Pancreas (tissue), 10 donors: ENCODE measurements around the gene PPIF. TPM values are rescaled to one million over a fixed set of nuclear protein-coding genes. Genes with fewer than 3 reads are reported as not detected.

Experiments
- ATAC-seq, 4 donors: fragments of 200-7000 bp; cut with Tn5 transposase; one replicate each; pipeline versions ENCODE4 v1.8.0 to v1.9.1; 2020; ENCODE audit warnings: mild to moderate bottlenecking in 4 of 4, moderate library complexity in 4 of 4
- DNase-seq, 6 donors: peaks; one replicate each; pipeline ENCODE4 v3.0.0-alpha.2; 2020
- FAIRE-seq: peaks from 2 replicates; lab custom pipeline; 2012; peaks lifted over from hg19 to GRCh38; lab: Jason Lieb, UNC
- H3K27ac ChIP-seq, 4 donors: fragments of 200-600 bp; sonication (generic); 1 replicate in 3 of 4; 2 replicates in 1 of 4; pipeline versions ENCODE4 v1.5.0 to v1.8.0; 2020
- H3K27me3 ChIP-seq, 4 donors: fragments of 200-600 bp; one replicate each; pipeline ENCODE4 v1.8.0; 2021
- H3K36me3 ChIP-seq, 3 donors: fragments of 200-600 bp; sonication (generic) in 1 of 3; one replicate each; pipeline versions ENCODE4 v1.5.0 to v1.8.0; 2020 to 2021
- H3K4me1 ChIP-seq, 3 donors: fragments of 200-600 bp; one replicate each; pipeline ENCODE4 v1.8.0; 2021
- H3K4me3 ChIP-seq, 4 donors: fragments of 200-600 bp; sonication (generic) in 2 of 4; one replicate each; pipeline versions ENCODE4 v1.5.0 to v1.8.0; 2020 to 2021
- H3K9me3 ChIP-seq, 4 donors: fragments of 200-600 bp; one replicate each; pipeline ENCODE4 v1.8.0; 2021
- WGBS, 2 donors: extraction: QIAGEN DNeasy Blood & Tissue Kit; methylation state at CpG; one replicate each; pipeline ENCODE4 v1.1.7; 2013; 5-methylcytosine and 5-hydroxymethylcytosine counted together
- intact Hi-C, 3 donors: fragments of 100-400 bp; cut with DNase I; formaldehyde crosslinking; loops; one replicate each; pipeline versions ENCODE4 v1.11.1 to v1.14.2; 2022
- polyA plus RNA-seq, 2 donors: library from polyadenylated mRNA; stranded (reverse); fragments of 200-250 nt; gene quantifications; one replicate each; pipeline ENCODE4 v1.2.3, GENCODE V29; 2013
- total RNA-seq, 6 donors: library from RNA; stranded (reverse); fragmentation: NEBNext Ultra II Directional in 4 of 6; extraction: Animal tissue kit (Norgen Biotek cat#: 25700) in 4 of 6; gene quantifications; one replicate each; pipeline versions ENCODE4 v1.2.1 to v1.2.4, GENCODE V29; 2021 to 2023
- TF ChIP-seq, protein P1 (sequence below), 4 donors: fragments of 200-600 bp; sonication (generic) in 3 of 4; IDR thresholded peaks; one replicate each; pipeline versions ENCODE4 v1.5.0 to v1.8.0; 2021; ENCODE audit warnings: antibody characterized with exemption in 4 of 4
- donor health status: healthy with polysubstance abuse.
- donor health status: DM: no; HTN: no; CAD: no; lungs with moderate emphysema.
- donor health status: DM: no; HTN: no; CAD: no.
- donor health status: control.
- donor health status: control.
- donor health status: Bipolar disorder and iron deficiency.
- donor health status: DM: yes; HTN: yes; CAD: no.
- donor health status: DM: no; HTN: no; CAD: no.
- donor health status: DM: no; HTN: no; CAD: no.
- donor health status: DM: yes; HTN: yes; CAD: no.

PPIF gene
- total and polyA plus RNA-seq, 8 donors = 21.2 to 61.8 (median 42.0) TPM

DNA sequence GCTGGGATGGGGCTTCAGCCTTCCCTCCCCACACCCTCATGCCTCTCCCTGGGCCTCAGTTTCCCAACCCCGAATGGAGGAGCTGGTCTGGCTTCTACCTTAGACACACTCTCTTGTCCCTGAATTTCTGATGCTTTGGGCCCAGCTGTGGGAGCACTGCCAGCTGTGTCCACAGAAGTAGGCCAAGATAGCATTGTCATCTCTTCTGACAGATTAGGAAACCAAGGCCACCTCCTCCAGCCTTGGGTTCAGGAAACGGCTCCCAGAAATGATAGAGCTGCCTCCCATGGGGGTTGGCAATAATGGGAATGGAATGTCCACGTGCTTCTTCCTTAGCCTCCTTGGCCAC is 1.3 kb downstream of the PPIF start:
- H3K27ac ChIP-seq = peak overlapping the region; percentile 88 to 97 (median 94)
- WGBS, 2 donors = 14 to 15% methylated on average over 3 of the region's 3 CpGs

DNA sequence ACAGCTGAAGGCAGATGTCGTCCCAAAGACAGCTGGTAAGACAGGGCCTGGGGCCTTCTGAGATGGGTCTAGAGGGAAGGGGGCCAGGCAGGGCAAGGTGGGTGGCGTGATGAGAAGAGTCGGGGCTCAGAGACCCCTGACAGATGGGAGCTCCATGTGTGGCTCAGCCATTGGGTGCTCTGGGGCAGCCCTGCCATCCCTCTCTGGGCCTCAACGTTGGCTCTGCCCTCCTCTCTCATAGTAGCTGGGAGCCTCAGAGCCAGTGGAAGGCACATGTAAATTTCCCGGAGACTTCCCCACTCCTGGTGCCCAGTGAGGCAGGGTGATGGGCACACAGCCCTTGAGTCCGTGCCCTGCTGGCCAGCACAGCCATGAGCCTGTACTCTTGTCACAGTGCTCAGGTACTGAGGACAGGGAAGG is 1.8 kb downstream of the PPIF start:
- Histone ChIP-seq H3K27ac (peak overlapping the region; percentile 28 to 97 (median 94)), H3K4me1 (peaks cover 14 to 30% (median 29%) of the 10 kb centered on the region in 3 donors)
- WGBS, 2 donors = 30 to 38% methylated on average over 6 of the region's 6 CpGs

More for the DNA sequence above, 1.3 kb downstream of the PPIF start:
- intact Hi-C loops = no loop called here
- Histone ChIP-seq H3K9me3 (no peaks in the 10 kb centered on the region), H3K27me3 (no peaks in the 10 kb centered on the region), H3K4me3 (peak overlapping the region in 3 of 4 donors; percentile 78 to 93 (median 88)), H3K36me3 (peaks cover 12 to 39% (median 23%) of the 10 kb centered on the region in 3 donors), H3K4me1 (peaks cover 16 to 32% (median 30%) of the 10 kb centered on the region in 3 donors)
- DNase-seq (peak in 5 of 6 donors; percentile 69 to 82 (median 78)), FAIRE-seq (no peak), ATAC-seq (peak; percentile 9 to 19 (median 14))
- TF ChIP-seq, protein P1, sequence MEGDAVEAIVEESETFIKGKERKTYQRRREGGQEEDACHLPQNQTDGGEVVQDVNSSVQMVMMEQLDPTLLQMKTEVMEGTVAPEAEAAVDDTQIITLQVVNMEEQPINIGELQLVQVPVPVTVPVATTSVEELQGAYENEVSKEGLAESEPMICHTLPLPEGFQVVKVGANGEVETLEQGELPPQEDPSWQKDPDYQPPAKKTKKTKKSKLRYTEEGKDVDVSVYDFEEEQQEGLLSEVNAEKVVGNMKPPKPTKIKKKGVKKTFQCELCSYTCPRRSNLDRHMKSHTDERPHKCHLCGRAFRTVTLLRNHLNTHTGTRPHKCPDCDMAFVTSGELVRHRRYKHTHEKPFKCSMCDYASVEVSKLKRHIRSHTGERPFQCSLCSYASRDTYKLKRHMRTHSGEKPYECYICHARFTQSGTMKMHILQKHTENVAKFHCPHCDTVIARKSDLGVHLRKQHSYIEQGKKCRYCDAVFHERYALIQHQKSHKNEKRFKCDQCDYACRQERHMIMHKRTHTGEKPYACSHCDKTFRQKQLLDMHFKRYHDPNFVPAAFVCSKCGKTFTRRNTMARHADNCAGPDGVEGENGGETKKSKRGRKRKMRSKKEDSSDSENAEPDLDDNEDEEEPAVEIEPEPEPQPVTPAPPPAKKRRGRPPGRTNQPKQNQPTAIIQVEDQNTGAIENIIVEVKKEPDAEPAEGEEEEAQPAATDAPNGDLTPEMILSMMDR (IDR thresholded peaks at IDR 0.05) = no peak

GRCh38 chr10:79349766-79350406 is 2.6 kb downstream of the PPIF start:
- Histone ChIP-seq H3K9me3 (no peaks in the 10 kb centered on the region), H3K36me3 (peaks cover 17 to 52% (median 36%) of the 10 kb centered on the region in 3 donors), H3K4me3 (peak overlapping the region in 2 of 4 donors; percentile 88 to 93), H3K4me1 (peaks cover 8 to 29% (median 26%) of the 10 kb centered on the region in 3 donors), H3K27me3 (no peaks in the 10 kb centered on the region), H3K27ac (no peak overlapping the region)
- intact Hi-C loops = no loop called here
- no peak for FAIRE-seq
- peak in 3 of 6 donors; percentile 39 to 78 (median 47) for DNase-seq
- no peak for ATAC-seq
- WGBS, 2 donors = 32 to 38% methylated on average over 6 of the region's 6 CpGs
- TF ChIP-seq, protein P1 (IDR thresholded peaks at IDR 0.05) = no peak

More for the DNA sequence above, 1.8 kb downstream of the PPIF start:
- H3K4me3 ChIP-seq = peak overlapping the region in 3 of 4 donors; percentile 78 to 93 (median 88)
- DNase-seq (peak in 1 of 6 donors; percentile 37), ATAC-seq (no peak), FAIRE-seq (no peak)
- peaks cover 12 to 44% (median 28%) of the 10 kb centered on the region in 3 donors for H3K36me3 ChIP-seq
- TF ChIP-seq, protein P1 (IDR thresholded peaks at IDR 0.05) = no peak
- intact Hi-C loops = no loop called here
- H3K9me3 ChIP-seq = no peaks in the 10 kb centered on the region
- H3K27me3 ChIP-seq = no peaks in the 10 kb centered on the region

DNA sequence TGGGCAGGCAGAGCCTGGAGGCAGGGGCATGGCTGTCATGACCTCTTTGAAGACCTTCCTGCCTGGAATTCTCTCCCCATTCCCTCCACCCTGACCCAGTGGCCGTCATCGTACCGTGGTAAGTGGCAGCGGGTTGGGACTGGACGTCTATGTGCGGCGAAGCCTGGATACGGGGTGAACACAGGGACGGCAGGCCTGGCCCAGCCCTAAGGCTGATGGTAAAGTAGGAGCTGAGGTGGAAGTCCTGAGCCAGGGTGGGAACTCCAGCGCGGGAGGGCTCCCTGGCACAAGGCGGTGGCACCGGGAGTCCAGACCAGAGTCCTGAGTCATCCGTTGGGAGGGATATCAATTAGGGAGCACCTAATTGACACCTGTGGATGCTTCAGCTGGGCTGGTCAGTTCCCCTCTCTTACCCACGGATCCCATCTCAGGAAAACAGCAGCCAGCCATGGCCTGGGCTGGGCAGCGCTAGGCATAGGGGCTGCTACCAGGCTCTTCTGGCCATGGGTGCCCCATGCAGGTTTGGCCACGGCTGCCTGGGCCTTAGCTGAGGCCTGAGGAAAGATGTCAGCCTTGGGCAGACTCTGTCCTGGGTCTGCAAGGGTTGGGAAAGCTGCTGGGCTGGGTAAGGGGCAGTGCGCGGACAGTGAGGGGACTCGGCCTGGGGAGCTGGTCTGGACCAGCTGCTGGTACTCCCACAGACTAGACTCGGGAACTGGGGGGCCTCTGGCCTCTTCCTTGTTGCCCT is 3.3 kb downstream of the PPIF start:
- Histone ChIP-seq H3K27ac (peak overlapping the region in 1 of 4 donors; percentile 13), H3K36me3 (peaks cover 17 to 59% (median 36%) of the 10 kb centered on the region in 3 donors), H3K4me1 (peaks cover 8 to 24% (median 19%) of the 10 kb centered on the region in 3 donors), H3K4me3 (peak overlapping the region in 1 of 4 donors; percentile 6), H3K27me3 (no peaks in the 10 kb centered on the region), H3K9me3 (no peaks in the 10 kb centered on the region)
- FAIRE-seq = no peak
- WGBS, 2 donors = 53 to 78% methylated on average over 21 of the region's 21 CpGs
- intact Hi-C loops = no loop called here
- TF ChIP-seq, protein P1 (IDR thresholded peaks at IDR 0.05) = no peak
- DNase-seq = no peak
- no peak for ATAC-seq
